Trophoblast cell (in vitro differentiated cells and primary cell): Measurements from ENCODE around the gene KSR1.
A peak's percentile ranks its signal among the peaks of the same experiment; 100 is the strongest.

Experiments used
- DNase-seq, 2 donors: peaks; one replicate each; pipeline ENCODE4 v3.0.0-alpha.2; 2016
- H2AFZ ChIP-seq: 2 replicates; pipeline ENCODE4 v1.6.1; 2013; ENCODE audit warnings: low read length, moderate library complexity, mild to moderate bottlenecking; ENCODE audit not compliant: insufficient read depth, poor library complexity
- H2AK5ac ChIP-seq: 2 replicates; pipeline ENCODE4 v1.6.1; 2013; ENCODE audit warnings: mild to moderate bottlenecking, low read length
- H2BK120ac ChIP-seq: 2 replicates; pipeline ENCODE4 v1.6.1; 2013; ENCODE audit warnings: low read length, mild to moderate bottlenecking, moderate library complexity; ENCODE audit not compliant: insufficient read depth, poor library complexity
- H2BK12ac ChIP-seq: 2 replicates; pipeline ENCODE4 v1.6.1; 2013; ENCODE audit warnings: mild to moderate bottlenecking, low read length, moderate library complexity
- H2BK5ac ChIP-seq: 2 replicates; pipeline ENCODE4 v1.6.1; 2013; ENCODE audit warnings: low read length, low read depth, moderate library complexity, mild to moderate bottlenecking; ENCODE audit not compliant: poor library complexity
- H3K14ac ChIP-seq: 2 replicates; pipeline ENCODE4 v1.6.1; 2013; ENCODE audit warnings: mild to moderate bottlenecking, low read length
- H3K18ac ChIP-seq: 2 replicates; pipeline ENCODE4 v1.6.1; 2013; ENCODE audit warnings: mild to moderate bottlenecking, low read length
- H3K23ac ChIP-seq: 2 replicates; pipeline ENCODE4 v1.6.1; 2013; ENCODE audit warnings: low read length
- H3K27ac ChIP-seq: 2 replicates; pipeline ENCODE4 v1.5.1; 2013; ENCODE audit warnings: low read depth, mild to moderate bottlenecking, inconsistent platforms, low read length, moderate library complexity
- H3K27me3 ChIP-seq: 2 replicates; pipeline ENCODE4 v1.6.1; 2013; ENCODE audit warnings: inconsistent platforms, mild to moderate bottlenecking, low read length, moderate library complexity; ENCODE audit not compliant: insufficient read depth
- H3K36me3 ChIP-seq, 2 experiments: 1 replicate in 1 of 2; 2 replicates in 1 of 2; pipeline ENCODE4 v1.6.1; 2013; ENCODE audit warnings: low read length in 2 of 2, mild to moderate bottlenecking in 2 of 2, moderate library complexity in 1 of 2; ENCODE audit not compliant: insufficient read depth in 2 of 2, control insufficient read depth in 1 of 2
- H3K4ac ChIP-seq: 2 replicates; pipeline ENCODE4 v1.6.1; 2013; ENCODE audit warnings: low read depth, mild to moderate bottlenecking, low read length, moderate library complexity
- H3K4me1 ChIP-seq, 2 experiments: 1 replicate in 1 of 2; 2 replicates in 1 of 2; pipeline ENCODE4 v1.6.1; 2013; ENCODE audit warnings: low read length in 2 of 2, mild to moderate bottlenecking in 2 of 2, moderate library complexity in 1 of 2; ENCODE audit not compliant: insufficient read depth in 2 of 2, control insufficient read depth in 1 of 2
- H3K4me2 ChIP-seq: 2 replicates; pipeline ENCODE4 v1.6.1; 2013; ENCODE audit warnings: inconsistent platforms, mild to moderate bottlenecking, low read length, moderate library complexity
- H3K4me3 ChIP-seq: 2 replicates; pipeline ENCODE4 v1.5.1; 2013; ENCODE audit warnings: mild to moderate bottlenecking, low read depth, low read length, inconsistent platforms
- H3K79me1 ChIP-seq: one replicate; pipeline ENCODE4 v1.6.1; 2013; ENCODE audit warnings: low read length
- H3K79me2 ChIP-seq: 2 replicates; pipeline ENCODE4 v1.6.1; 2013; ENCODE audit warnings: low read length, mild to moderate bottlenecking; ENCODE audit not compliant: control insufficient read depth, insufficient read depth, poor library complexity
- H3K9ac ChIP-seq: 2 replicates; pipeline ENCODE4 v1.6.1; 2013; ENCODE audit warnings: mild to moderate bottlenecking, low read length
- H3K9me3 ChIP-seq: 2 replicates; pipeline ENCODE4 v1.6.1; 2013; ENCODE audit warnings: low read depth, mild to moderate bottlenecking, control low read depth, inconsistent platforms, low read length; ENCODE audit not compliant: insufficient read depth
- H4K12ac ChIP-seq: 2 replicates; pipeline ENCODE4 v1.6.1; 2013; ENCODE audit warnings: low read depth, mild to moderate bottlenecking, low read length, moderate library complexity
- H4K8ac ChIP-seq: 2 replicates; pipeline ENCODE4 v1.6.1; 2013; ENCODE audit warnings: low read depth, mild to moderate bottlenecking, low read length, moderate library complexity
- H4K91ac ChIP-seq: one replicate; pipeline ENCODE4 v1.6.1; 2013; ENCODE audit warnings: low read depth, mild to moderate bottlenecking, low read length, moderate library complexity
- WGBS: extraction: QIAGEN DNeasy Blood & Tissue Kit; methylation state at CpG from one replicate; pipeline ENCODE4 v1.1.7; 2013; ENCODE audit warnings: missing lambda C conversion rate; ENCODE audit not compliant: insufficient read length, insufficient coverage; ENCODE audit errors: extremely low coverage; 5-methylcytosine and 5-hydroxymethylcytosine counted together

Gene KSR1

GRCh38 chr17:27539794-27540317 is 83.6 kb downstream of the KSR1 start:
- Histone ChIP-seq H3K36me3 (no peaks in the 10 kb centered on the region), H4K91ac (no peak overlapping the region), H3K4me2 (no peak overlapping the region), H3K9ac (no peak overlapping the region), H4K12ac (no peak overlapping the region), H4K8ac (no peak overlapping the region), H3K4me1 (peaks cover 19 to 36% of the 10 kb centered on the region in 2 experiments), H2BK12ac (no peak overlapping the region), H3K18ac (no peak overlapping the region), H3K79me2 (no peaks in the 10 kb centered on the region), H3K79me1 (peaks cover 9% of the 10 kb centered on the region), H2AFZ (no peak overlapping the region), H2BK5ac (no peak overlapping the region), H3K4me3 (no peak overlapping the region), H3K27ac (no peak overlapping the region), H2AK5ac (no peak overlapping the region), H3K4ac (no peak overlapping the region), H3K9me3 (no peaks in the 10 kb centered on the region), H3K27me3 (no peaks in the 10 kb centered on the region), H3K14ac (no peak overlapping the region), H2BK120ac (no peak overlapping the region), H3K23ac (no peak overlapping the region)
- DNase-seq: no peak
- WGBS: no CpG with 5 or more reads among the region's 3 CpGs

GRCh38 chr17:27540318-27541101 is 84.3 kb downstream of the KSR1 start:
- Histone ChIP-seq H2AK5ac (no peak overlapping the region), H4K91ac (no peak overlapping the region), H3K14ac (no peak overlapping the region), H2BK5ac (no peak overlapping the region), H3K4me1 (peaks cover 14 to 31% of the 10 kb centered on the region in 2 experiments), H3K79me1 (peaks cover 5% of the 10 kb centered on the region), H3K27ac (no peak overlapping the region), H3K27me3 (no peaks in the 10 kb centered on the region), H3K4me2 (no peak overlapping the region), H3K9ac (no peak overlapping the region), H3K36me3 (no peaks in the 10 kb centered on the region), H4K8ac (peak overlapping the region; percentile 16), H2BK120ac (no peak overlapping the region), H4K12ac (no peak overlapping the region), H3K18ac (peak overlapping the region; percentile 48), H3K23ac (no peak overlapping the region), H3K4me3 (no peak overlapping the region), H3K4ac (no peak overlapping the region), H3K9me3 (no peaks in the 10 kb centered on the region), H3K79me2 (no peaks in the 10 kb centered on the region), H2AFZ (no peak overlapping the region), H2BK12ac (peak overlapping the region; percentile 12)
- WGBS: no CpG with 5 or more reads among the region's 16 CpGs
- DNase-seq: peak; percentile 91 to 94

- Histone ChIP-seq H3K4me1 (peaks cover 12 to 31% of the 10 kb centered on the region in 2 experiments), H3K18ac (no peak overlapping the region), H2AFZ (no peak overlapping the region), H3K4me2 (no peak overlapping the region), H3K9me3 (no peaks in the 10 kb centered on the region), H3K4ac (no peak overlapping the region), H3K79me2 (peaks cover 3% of the 10 kb centered on the region), H3K27me3 (no peaks in the 10 kb centered on the region), H3K4me3 (no peak overlapping the region), H3K23ac (no peak overlapping the region), H3K36me3 (no peaks in the 10 kb centered on the region), H2BK12ac (no peak overlapping the region), H3K9ac (no peak overlapping the region), H4K8ac (no peak overlapping the region), H4K12ac (no peak overlapping the region), H2BK120ac (no peak overlapping the region), H2AK5ac (no peak overlapping the region), H3K14ac (no peak overlapping the region), H3K79me1 (no peaks in the 10 kb centered on the region), H2BK5ac (no peak overlapping the region), H4K91ac (no peak overlapping the region), H3K27ac (no peak overlapping the region)
- no peak for DNase-seq
- no CpG with 5 or more reads among the region's 6 CpGs for WGBS
Observed at GRCh38 chr17:27541301-27542023, 85.2 kb downstream of the KSR1 start.

GRCh38 chr17:27542841-27543463 is 86.7 kb downstream of the KSR1 start:
- Histone ChIP-seq H3K27ac (no peak overlapping the region), H3K18ac (no peak overlapping the region), H3K14ac (no peak overlapping the region), H2AK5ac (no peak overlapping the region), H2BK5ac (no peak overlapping the region), H2AFZ (no peak overlapping the region), H3K79me1 (no peaks in the 10 kb centered on the region), H3K4me1 (peaks cover 12 to 27% of the 10 kb centered on the region in 2 experiments), H3K4me3 (no peak overlapping the region), H3K79me2 (peaks cover 3% of the 10 kb centered on the region), H3K4ac (no peak overlapping the region), H3K4me2 (no peak overlapping the region), H4K8ac (no peak overlapping the region), H3K23ac (no peak overlapping the region), H2BK120ac (no peak overlapping the region), H3K9ac (no peak overlapping the region), H4K12ac (no peak overlapping the region), H3K27me3 (no peaks in the 10 kb centered on the region), H3K9me3 (no peaks in the 10 kb centered on the region), H3K36me3 (no peaks in the 10 kb centered on the region), H2BK12ac (no peak overlapping the region), H4K91ac (no peak overlapping the region)
- no peak for DNase-seq
- WGBS: no CpG with 5 or more reads among the region's 6 CpGs
